Measurements from ENCODE around the gene IGF2BP1. TPM values are rescaled to one million over a fixed set of nuclear protein-coding genes. Genes with fewer than 3 reads are reported as not detected.

The IGF2BP1 gene
- total and polyA plus RNA-seq, 3 donors from 2014 or later, result 10.4 to 19.9 (median 19.3) TPM

GRCh38 chr17:48989100-48989499 is 8.1 kb upstream of the IGF2BP1 start:
- Histone ChIP-seq H3K27ac (no peak overlapping the region), H3K4me1 (no peaks in the 10 kb centered on the region), H3K4me3 (no peak overlapping the region), H3K27me3 (no peaks in the 10 kb centered on the region), H3K9me3 (no peaks in the 10 kb centered on the region), H3K36me3 (ENCODE audit: low read depth, missing control alignments) (no peaks in the 10 kb centered on the region)
- intact Hi-C loops (cut with DNase I; ENCODE audit: low total_unique reads), result no loop called here
- DNase-seq, result no peak
- TF ChIP-seq, protein P1, sequence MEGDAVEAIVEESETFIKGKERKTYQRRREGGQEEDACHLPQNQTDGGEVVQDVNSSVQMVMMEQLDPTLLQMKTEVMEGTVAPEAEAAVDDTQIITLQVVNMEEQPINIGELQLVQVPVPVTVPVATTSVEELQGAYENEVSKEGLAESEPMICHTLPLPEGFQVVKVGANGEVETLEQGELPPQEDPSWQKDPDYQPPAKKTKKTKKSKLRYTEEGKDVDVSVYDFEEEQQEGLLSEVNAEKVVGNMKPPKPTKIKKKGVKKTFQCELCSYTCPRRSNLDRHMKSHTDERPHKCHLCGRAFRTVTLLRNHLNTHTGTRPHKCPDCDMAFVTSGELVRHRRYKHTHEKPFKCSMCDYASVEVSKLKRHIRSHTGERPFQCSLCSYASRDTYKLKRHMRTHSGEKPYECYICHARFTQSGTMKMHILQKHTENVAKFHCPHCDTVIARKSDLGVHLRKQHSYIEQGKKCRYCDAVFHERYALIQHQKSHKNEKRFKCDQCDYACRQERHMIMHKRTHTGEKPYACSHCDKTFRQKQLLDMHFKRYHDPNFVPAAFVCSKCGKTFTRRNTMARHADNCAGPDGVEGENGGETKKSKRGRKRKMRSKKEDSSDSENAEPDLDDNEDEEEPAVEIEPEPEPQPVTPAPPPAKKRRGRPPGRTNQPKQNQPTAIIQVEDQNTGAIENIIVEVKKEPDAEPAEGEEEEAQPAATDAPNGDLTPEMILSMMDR (IDR thresholded peaks at IDR 0.05), result no peak
- TF ChIP-seq POLR2A (IDR thresholded peaks at IDR 0.05), result no peak
- WGBS, 2 donors, result 83 to 92% methylated on average over 4 of the region's 4 CpGs

DNA sequence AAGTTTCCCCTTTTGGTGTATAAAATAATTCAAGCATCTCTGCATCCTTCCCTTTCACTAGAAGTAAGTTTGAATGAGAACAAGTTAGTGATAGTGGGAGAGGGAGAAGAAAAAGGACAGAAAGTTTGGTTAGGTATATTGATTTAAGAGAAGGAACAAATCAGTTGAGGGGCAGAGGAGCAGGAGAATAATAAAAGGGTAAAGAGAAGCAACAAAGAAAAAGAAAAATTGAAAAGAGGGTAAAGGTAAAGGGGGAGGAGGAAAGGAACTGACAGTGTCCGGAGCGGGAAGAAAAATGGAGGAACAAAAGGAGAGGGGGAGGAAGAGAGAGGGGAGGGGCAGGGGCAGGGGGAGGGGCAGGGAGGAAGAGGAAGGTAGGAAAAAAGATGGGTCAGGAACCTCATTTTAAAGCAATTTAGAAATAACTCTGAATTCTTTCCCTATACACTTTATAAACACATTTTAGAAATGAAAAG is 6.3 kb upstream of the IGF2BP1 start:
- H3K9me3 ChIP-seq, result no peaks in the 10 kb centered on the region
- DNase-seq, result no peak
- H3K4me3 ChIP-seq, result no peak overlapping the region
- TF ChIP-seq, protein P1 (IDR thresholded peaks at IDR 0.05), result no peak
- no peak for TF ChIP-seq POLR2A (IDR thresholded peaks at IDR 0.05)
- no peaks in the 10 kb centered on the region for H3K36me3 ChIP-seq (ENCODE audit: low read depth, missing control alignments)
- no peaks in the 10 kb centered on the region for H3K27me3 ChIP-seq
- no peak overlapping the region for H3K27ac ChIP-seq
- no peaks in the 10 kb centered on the region for H3K4me1 ChIP-seq
- intact Hi-C loops (cut with DNase I; ENCODE audit: low total_unique reads), result no loop called here
- 27 to 29% methylated on average over 2 of the region's 2 CpGs for WGBS, 2 donors

DNA sequence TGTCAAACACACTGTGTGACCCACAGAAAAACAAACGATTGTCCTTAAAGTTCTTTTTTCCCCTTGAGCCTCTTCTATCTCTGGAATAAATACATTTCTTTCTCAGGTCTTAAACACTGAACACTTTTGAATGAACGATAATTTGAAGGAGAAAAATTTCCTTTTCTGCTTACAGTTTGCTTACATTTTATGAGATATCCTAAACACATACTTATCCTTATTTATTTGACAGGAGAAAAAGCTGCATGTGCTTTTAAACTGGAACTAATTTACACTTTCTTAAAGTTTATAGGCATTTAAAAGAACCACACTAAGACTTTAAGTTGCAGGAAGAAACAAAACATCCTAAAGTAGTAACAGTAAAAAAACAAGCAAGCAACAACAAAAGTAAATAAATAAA is 4.7 kb upstream of the IGF2BP1 start:
- WGBS, 2 donors, result 63 to 66% methylated on average over 2 of the region's 2 CpGs
- Histone ChIP-seq H3K4me3 (no peak overlapping the region), H3K36me3 (ENCODE audit: low read depth, missing control alignments) (no peaks in the 10 kb centered on the region), H3K9me3 (no peaks in the 10 kb centered on the region), H3K4me1 (no peaks in the 10 kb centered on the region), H3K27me3 (peaks cover 3% of the 10 kb centered on the region), H3K27ac (no peak overlapping the region)
- intact Hi-C loops (cut with DNase I; ENCODE audit: low total_unique reads), result no loop called here
- DNase-seq, result no peak
- TF ChIP-seq, protein P1 (IDR thresholded peaks at IDR 0.05), result no peak
- no peak for TF ChIP-seq POLR2A (IDR thresholded peaks at IDR 0.05)

- no peak for DNase-seq
- TF ChIP-seq, protein P1 (IDR thresholded peaks at IDR 0.05), result no peak
- TF ChIP-seq POLR2A (IDR thresholded peaks at IDR 0.05), result no peak
- H3K27ac ChIP-seq, result no peak overlapping the region
- H3K4me3 ChIP-seq, result no peak overlapping the region
- no peaks in the 10 kb centered on the region for H3K9me3 ChIP-seq
- H3K27me3 ChIP-seq, result peaks cover 3% of the 10 kb centered on the region
- no peaks in the 10 kb centered on the region for H3K4me1 ChIP-seq
- intact Hi-C loops (cut with DNase I; ENCODE audit: low total_unique reads), result no loop called here
- no peaks in the 10 kb centered on the region for H3K36me3 ChIP-seq (ENCODE audit: low read depth, missing control alignments)
Observed at GRCh38 chr17:48993305-48993704, 3.9 kb upstream of the IGF2BP1 start.

- TF ChIP-seq, protein P1 (IDR thresholded peaks at IDR 0.05), result no peak
- TF ChIP-seq POLR2A (IDR thresholded peaks at IDR 0.05), result no peak
Observed at GRCh38 chr17:48993951-48994350, 3.2 kb upstream of the IGF2BP1 start.

More at GRCh38 chr17:48993951-48994350, 3.2 kb upstream of the IGF2BP1 start:
- H3K9me3 ChIP-seq, result no peaks in the 10 kb centered on the region
- no peak overlapping the region for H3K4me3 ChIP-seq
- no peak overlapping the region for H3K27ac ChIP-seq
- intact Hi-C loops (cut with DNase I; ENCODE audit: low total_unique reads), result no loop called here
- DNase-seq, result no peak
- H3K4me1 ChIP-seq, result no peaks in the 10 kb centered on the region
- H3K36me3 ChIP-seq (ENCODE audit: low read depth, missing control alignments), result no peaks in the 10 kb centered on the region
- peaks cover 3% of the 10 kb centered on the region for H3K27me3 ChIP-seq

All from testis (tissue), 3 donors.